Measurements from ENCODE around the gene SIRT5.

- TF ChIP-seq CTCF (IDR thresholded peaks at IDR 0.05) (no peak), POLR2A (IDR thresholded peaks at IDR 0.05) (no peak)
These were observed 46.2 kb upstream of the SIRT5 start for GRCh38 chr6:13528232-13528631.

Data from uterus (tissue), 2 donors.